Measurements from ENCODE around the gene UBE2L5. TPM values are rescaled to one million over a fixed set of nuclear protein-coding genes. Genes with fewer than 3 reads are reported as not detected.

The UBE2L5 gene
- total RNA-seq, 1 experiment from 2014 or later: 0.13 TPM

GRCh38 chr13:30431269-30431940 is 9.1 kb downstream of the UBE2L5 start (continued):
- TF ChIP-seq, protein P1, sequence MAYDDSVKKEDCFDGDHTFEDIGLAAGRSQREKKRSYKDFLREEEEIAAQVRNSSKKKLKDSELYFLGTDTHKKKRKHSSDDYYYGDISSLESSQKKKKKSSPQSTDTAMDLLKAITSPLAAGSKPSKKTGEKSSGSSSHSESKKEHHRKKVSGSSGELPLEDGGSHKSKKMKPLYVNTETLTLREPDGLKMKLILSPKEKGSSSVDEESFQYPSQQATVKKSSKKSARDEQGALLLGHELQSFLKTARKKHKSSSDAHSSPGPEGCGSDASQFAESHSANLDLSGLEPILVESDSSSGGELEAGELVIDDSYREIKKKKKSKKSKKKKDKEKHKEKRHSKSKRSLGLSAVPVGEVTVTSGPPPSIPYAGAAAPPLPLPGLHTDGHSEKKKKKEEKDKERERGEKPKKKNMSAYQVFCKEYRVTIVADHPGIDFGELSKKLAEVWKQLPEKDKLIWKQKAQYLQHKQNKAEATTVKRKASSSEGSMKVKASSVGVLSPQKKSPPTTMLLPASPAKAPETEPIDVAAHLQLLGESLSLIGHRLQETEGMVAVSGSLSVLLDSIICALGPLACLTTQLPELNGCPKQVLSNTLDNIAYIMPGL (CRISPR knock-in tag; IDR thresholded peaks at IDR 0.05): no peak
- TF ChIP-seq AR (CRISPR knock-in tag; IDR thresholded peaks at IDR 0.05) (no peak), JAZF1 (CRISPR knock-in tag; IDR thresholded peaks at IDR 0.05) (no peak), ETV6 (CRISPR knock-in tag; IDR thresholded peaks at IDR 0.05) (no peak)

DNA sequence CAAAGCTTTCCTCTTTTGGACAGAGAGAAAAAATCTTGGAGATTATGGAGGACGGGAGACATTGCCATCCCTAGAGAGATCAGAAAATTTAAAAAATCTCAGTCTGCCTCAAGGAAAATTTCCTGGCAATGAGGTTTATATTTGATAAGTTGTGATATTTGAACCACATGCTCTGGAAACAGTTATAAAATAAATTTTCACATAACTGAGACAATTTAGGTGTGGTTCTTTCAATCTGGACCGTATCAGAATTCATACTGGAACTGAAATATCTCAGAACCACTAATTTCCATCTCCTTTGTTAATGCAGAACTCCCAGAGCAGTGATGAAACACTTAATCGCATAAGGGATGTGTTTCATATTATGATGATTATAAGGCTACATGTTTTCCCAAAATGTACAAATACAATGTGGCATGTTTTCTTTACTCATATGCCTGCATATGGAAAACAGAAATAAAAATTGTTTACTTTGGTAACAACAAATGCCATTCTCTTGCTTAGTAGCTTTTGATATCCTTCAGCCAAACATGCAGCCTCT is 13.7 kb downstream of the UBE2L5 start:
- Mint-ChIP-seq H3K4me3 (no peak overlapping the region), H3K36me3 (no peaks in the 10 kb centered on the region), H3K27me3 (ENCODE audit: low read depth) (peaks cover 2% of the 10 kb centered on the region; the same call in 1 of the 2 replicates), H3K27ac (no peak overlapping the region), H3K9me3 (no peaks in the 10 kb centered on the region), H3K4me1 (no peaks in the 10 kb centered on the region)
- ATAC-seq (no peak), DNase-seq (ENCODE audit: low spot score) (no peak)
- ChIA-PET POLR2A (interaction anchor here (1.3 kb wide), 1 partner anchor 14 kb away, joined by 5 read pairs; the partner anchor contains the start of gene UBE2L5), CTCF (no interaction called here)
- no peak for TF ChIP-seq ZNF219 (CRISPR knock-in tag; IDR thresholded peaks at IDR 0.05; ENCODE audit: borderline replicate concordance)
- TF ChIP-seq RORB (CRISPR knock-in tag; IDR thresholded peaks at IDR 0.05): no peak
- TF ChIP-seq FOXJ3 (CRISPR knock-in tag; IDR thresholded peaks at IDR 0.05; ENCODE audit: borderline replicate concordance): no peak
- no peak for TF ChIP-seq ZMAT4 (CRISPR knock-in tag; IDR thresholded peaks at IDR 0.05)
- no peak for TF ChIP-seq GRHL2 (CRISPR knock-in tag; IDR thresholded peaks at IDR 0.05; ENCODE audit: insufficient replicate concordance, severe bottlenecking)
- TF ChIP-seq, protein P2, sequence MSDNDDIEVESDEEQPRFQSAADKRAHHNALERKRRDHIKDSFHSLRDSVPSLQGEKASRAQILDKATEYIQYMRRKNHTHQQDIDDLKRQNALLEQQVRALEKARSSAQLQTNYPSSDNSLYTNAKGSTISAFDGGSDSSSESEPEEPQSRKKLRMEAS (CRISPR knock-in tag; IDR thresholded peaks at IDR 0.05): no peak
- TF ChIP-seq ZNF416 (CRISPR knock-in tag; IDR thresholded peaks at IDR 0.05): no peak
- TF ChIP-seq, protein P3, sequence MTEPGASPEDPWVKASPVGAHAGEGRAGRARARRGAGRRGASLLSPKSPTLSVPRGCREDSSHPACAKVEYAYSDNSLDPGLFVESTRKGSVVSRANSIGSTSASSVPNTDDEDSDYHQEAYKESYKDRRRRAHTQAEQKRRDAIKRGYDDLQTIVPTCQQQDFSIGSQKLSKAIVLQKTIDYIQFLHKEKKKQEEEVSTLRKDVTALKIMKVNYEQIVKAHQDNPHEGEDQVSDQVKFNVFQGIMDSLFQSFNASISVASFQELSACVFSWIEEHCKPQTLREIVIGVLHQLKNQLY (CRISPR knock-in tag; IDR thresholded peaks at IDR 0.05): no peak
- no peak for TF ChIP-seq ELF4 (CRISPR knock-in tag; IDR thresholded peaks at IDR 0.05; ENCODE audit: low read depth)
- TF ChIP-seq FOXP1 (CRISPR knock-in tag; IDR thresholded peaks at IDR 0.05; ENCODE audit: borderline replicate concordance): no peak
- TF ChIP-seq GTF2I (CRISPR knock-in tag; conservative IDR thresholded peaks at IDR 0.05): no peak
- TF ChIP-seq ZSCAN18 (CRISPR knock-in tag; IDR thresholded peaks at IDR 0.05): no peak
- TF ChIP-seq TEAD4 (CRISPR knock-in tag; IDR thresholded peaks at IDR 0.05): no peak

Data from WTC11 (cell line).